Hepatic stellate cell (primary cell): Measurements from ENCODE around the gene TMEM266.
"Not testable (repeated sequence)": the region's sequence is repeated elsewhere in the genome, so short reads cannot be mapped to it uniquely, and the experiment has no call there.

Experiments
- DNase-seq: peaks from one replicate; pipeline ENCODE4 v3.0.0; 2011; ENCODE audit warnings: low spot score

Gene TMEM266

DNA sequence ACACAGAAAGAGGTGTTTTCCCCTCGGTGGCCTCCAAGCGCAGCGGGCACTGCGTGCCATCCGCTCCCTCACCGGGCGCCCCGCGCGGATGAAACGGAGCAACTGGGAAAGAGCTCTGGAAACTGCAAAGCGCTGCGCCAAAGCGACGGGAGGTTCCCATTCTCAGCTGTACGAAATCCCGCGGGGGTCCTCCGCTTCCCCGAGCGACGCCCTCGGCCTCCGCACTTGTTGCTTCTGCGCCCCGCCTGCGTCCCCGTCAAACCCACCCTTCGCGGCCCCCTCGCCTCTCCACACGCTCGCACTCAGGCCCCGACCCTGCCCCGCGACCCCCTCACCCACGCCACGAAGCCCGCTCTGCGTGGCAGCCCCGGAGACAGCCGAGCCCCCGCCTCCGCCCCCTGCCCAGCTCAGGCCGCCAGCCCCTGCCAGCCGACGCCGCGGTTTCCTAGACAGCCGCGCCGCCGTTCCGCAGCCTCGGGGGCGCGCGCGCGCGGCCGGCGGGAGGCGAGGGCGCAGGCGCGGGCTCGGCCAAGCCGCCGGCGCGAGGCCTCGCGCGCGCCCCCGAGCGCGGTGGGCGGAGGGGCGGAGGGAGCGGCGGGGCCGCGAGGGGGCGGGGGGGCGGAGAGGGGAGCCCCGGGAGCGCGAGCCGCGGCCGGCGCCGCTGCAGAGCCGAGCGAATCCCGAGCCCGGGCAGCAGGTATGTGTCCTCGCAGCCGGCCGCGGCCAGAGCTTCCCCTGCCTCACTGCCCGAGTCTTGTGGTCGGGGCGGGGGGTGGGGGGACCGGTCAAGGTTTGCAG is at the start of gene TMEM266:
TMEM266 (plus strand) TSS at position 666 of the 798 bp plus-strand sequence. CDS start 74,279 bp downstream, outside the sequence.
- peak; percentile 26 for DNase-seq

- DNase-seq: no peak
Observed at GRCh38 chr15:76010613-76011012, 49.2 kb upstream of the TMEM266 start.

DNA sequence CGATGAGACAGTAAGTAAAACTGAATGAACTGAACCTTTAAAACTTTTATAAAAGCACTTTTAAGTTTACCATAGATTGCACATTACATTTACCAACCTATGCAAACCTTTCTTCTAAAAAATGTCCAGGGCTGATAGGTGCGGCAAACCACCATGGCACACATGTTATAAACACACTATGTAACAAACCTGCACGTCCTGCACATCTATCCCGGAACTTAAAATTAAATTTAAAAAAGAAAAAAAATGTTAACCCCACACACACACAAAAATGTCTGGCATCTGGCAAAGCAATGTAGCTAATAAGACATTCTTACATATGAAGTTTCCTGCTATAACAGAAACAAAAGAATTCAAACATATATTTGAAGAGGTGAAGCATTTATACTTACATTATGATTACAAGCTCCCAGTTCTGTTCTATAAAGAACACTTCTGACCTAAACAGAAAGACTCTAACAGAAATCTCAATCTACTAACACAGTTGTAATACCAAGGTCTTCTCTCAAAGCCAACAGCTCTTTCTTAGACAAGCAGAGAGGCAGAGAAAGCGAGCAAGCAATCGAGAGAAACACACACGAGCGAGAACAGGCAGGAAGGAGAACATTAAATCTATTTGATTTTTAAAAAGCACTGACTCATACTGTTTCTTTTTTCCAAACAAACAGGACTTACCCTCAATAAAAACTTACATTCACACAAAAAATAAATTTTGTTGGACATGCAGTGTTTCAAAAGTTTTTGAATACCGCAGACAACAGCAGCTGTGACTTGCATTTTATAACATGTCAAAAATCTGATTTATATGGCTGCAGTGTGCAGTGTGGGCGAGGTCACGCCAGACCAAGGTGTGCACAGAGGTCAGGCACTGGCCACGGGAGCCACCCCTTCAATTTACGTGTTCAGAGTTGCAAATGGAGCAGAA is 47.9 kb upstream of the TMEM266 start, which contains the start of gene NRG4:
NRG4 (minus strand) TSS at position 798 of the 925 bp plus-strand sequence. CDS start 1,194 bp downstream, outside the sequence.
- no peak for DNase-seq

- not testable (repeated sequence) for DNase-seq
Observed at GRCh38 chr15:76013470-76013869, 46.3 kb upstream of the TMEM266 start.

DNA sequence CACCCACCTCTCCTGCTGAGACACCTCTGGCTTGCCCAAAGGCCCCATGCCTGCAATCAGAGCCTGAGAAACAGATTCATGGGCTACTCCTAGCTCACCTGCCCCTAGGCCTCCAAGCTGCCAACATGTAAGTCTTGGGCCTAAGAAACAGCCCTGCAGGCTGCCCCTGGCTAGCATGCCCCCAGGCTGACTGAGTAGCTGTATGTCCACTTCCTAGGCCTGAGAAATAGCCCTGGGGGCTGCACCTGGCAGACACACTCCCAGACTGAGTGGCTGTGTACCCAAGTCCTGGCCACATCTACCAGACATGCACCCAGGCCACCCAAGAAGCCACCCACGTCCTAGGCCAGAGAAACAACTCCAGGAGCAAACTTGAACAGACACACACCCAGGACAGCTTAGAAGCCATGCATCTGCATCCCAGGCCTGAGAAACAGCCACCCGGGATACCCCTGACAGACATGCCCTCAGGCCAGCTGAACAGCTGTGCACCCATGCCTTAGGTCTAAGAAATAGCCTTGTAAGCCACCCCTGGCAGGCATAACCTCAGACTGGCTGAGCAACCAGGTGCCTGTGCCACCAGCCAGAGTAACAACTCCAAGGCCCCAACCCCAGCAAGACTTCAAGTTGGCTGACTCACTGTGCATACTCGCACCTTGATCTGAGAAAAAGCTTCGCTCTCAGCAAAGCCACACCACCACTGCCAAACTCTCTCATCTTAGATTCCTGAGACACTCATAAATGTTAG is 35.6 kb upstream of the TMEM266 start:
- DNase-seq: no peak

DNA sequence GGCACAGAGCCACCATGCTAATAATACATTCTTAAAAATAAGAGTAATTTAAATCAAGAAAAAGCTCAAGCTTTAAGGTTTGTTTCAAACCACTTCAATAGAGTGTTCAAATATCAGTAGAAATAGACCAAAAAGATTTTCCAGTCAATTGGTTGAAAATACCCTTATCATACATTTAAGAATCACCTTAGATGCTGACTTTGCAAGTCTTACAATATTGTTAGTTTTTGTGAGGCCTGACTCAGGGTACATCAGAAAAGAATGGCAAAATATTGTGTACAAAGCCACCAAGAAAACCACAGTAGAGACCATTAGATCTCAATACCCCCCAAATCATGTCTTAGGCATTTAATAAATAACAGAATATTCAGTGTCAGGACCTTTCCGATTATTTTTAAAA is 27.7 kb upstream of the TMEM266 start:
- DNase-seq: no peak

DNA sequence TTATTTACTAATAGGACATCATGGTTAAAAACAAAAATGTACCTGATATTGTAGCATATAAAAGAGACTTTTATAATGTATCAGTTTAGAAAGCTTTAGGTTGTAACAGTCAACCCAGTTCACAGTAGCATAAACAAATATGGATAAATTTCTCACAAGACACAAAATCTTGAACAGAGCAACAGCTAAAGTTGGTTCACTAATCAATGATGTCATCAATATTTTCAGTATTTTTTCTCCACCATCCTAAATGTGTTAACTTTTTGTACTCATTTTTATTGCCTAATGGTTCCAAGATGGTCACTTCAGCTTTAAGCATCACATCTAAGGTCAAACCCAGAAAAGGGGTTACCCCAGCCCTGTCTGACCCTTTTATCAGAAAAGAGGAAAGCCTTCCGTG is 26.3 kb upstream of the TMEM266 start:
- DNase-seq: no peak

- no peak for DNase-seq
Observed at GRCh38 chr15:76034111-76034510, 25.7 kb upstream of the TMEM266 start.

DNA sequence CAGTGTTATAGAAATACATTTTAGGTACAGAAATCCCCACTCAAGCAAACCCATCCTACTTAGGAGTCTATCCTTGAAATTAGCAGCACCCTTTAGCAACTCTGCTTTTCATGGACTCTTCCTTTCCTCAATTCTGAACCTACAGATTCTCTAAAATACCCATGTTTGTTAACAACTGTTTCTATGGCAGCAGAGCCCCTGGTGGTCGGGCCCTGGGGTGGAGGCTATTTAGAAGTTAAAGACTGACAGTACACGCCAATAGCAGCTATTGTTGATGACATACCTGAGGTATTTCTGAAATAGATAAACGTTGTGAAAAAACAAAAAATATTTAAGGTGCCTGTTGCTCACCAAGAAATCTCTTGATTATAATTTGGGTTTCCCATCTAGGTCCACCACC is 24.2 kb upstream of the TMEM266 start:
- DNase-seq: no peak

- no peak for DNase-seq
Observed at GRCh38 chr15:76038512-76038911, 21.3 kb upstream of the TMEM266 start.

- not testable (repeated sequence) for DNase-seq
Observed at GRCh38 chr15:76054201-76054600, 5.6 kb upstream of the TMEM266 start.

DNA sequence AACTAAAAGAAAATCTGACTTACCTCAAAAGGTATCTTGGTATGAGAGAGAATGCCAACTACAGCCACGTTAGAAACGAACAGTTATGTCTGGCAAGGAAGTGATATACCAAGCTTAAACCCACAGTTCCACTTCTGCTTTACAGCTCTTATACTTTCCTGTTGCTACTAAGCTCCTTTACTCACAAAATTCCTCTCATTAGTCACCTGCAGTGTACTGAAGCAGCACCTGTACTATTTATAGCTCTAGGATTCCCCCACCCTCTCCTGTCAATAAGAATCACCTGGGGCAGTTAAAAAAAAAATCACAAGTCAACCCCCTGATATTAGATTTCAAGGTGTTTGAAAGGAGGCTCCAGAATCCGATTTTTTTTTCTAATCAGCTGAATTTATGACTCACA is 2.9 kb upstream of the TMEM266 start:
- DNase-seq: no peak

GRCh38 chr15:76057332-76058000 is 2.3 kb upstream of the TMEM266 start:
- peak; percentile 31 for DNase-seq

- no peak for DNase-seq
Observed at GRCh38 chr15:76058714-76059319, 968 bp upstream of the TMEM266 start.

DNA sequence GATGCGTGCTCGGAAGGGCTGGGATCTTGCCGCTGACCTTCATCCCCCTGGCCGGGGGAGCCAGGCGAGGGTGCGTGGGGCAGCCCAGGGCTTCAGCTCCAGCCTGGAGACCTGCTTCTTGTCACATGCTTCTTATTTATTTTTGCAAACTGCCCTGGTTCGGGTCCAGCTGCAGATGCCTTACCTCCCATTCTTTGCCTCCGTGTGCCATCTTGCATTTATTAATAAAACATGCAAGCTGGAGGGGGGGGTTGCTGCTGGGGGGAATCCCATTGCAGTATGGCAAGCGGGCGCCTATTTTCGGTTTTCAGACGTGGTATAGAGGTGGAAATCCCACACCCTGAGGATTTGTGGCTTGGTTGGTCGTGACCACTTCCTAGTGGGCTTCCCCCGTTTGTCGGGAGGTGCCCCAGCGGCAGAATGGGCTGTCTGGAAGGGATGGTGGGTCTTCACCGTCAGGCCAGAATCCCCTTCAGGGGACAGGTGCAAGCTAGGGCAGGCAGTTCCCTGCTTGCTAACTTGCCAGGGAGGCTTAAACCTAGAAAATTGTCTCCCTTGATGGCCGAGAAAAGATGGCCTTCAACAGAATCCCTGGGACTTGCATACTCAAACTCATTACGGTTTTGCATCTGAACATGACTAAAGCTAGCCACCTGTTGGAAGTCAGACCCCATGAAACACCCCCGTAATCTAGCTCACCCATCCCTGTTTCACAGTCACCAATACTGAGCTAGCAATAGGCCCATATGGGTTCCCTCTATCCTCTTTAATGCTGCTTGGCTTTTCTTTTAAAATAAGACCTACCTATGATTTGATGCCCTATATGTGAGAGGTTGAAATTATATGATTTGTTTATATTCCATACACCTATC is 569 bp downstream of the TMEM266 start:
- no peak for DNase-seq

DNA sequence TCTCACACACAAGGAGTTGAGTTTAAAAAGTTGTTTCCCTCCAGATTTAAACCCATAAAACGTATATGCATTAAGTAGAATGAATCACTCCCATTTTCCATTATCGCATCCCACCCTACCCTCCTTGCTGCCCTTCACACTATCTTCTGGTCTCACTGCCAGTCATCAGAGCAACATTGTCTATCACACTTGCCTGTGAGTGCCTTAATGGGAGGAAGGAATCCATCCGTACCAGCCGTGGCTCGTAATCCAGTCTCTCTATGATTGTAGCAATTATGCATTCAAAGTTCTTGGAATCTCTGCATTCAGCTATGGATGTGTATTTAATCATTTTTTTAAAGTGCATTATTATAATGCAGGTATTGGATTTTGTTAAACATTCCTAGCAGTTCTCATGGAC is 1.9 kb downstream of the TMEM266 start:
- DNase-seq: no peak

DNA sequence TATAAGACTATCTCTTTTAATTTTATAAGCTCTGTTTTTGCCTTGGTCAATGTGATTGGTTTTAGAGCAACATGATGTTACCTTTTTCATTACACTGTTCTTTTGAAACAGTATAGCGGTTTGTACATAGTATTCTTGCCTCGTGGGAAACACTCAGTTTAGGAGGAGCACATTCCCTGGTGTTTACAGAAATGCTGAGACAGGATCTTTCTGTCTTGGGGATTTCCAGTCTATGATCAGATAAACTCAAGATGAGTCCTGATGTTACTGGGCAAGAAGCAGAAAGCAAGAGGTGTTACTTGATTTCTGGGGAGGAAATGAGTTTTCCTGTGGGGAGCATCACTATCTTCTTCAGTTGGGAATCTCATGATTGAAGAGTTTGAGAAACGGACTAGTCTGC is 2.5 kb downstream of the TMEM266 start:
- DNase-seq: no peak

- no peak for DNase-seq
Observed at GRCh38 chr15:76064375-76064774, 4.6 kb downstream of the TMEM266 start.

DNA sequence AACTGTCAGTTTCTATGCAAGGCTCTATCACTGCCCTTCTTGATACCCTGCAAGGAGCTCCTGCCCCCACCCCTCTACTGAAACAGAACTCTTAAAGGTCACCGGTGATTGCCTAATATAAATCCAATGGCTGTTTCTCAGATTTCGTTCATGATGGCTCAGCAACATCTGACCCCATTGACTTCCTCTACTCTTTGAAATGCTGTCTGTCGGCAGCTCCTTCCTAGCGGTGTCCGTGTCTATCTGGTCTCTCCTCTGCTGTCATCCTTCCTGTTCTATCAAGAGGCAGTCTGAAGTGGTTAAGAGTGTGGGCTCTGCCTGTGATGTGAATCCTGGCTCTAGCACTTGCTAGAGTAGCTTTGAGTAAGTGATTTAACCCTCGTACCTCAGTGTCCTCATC is 5.5 kb downstream of the TMEM266 start:
- no peak for DNase-seq

- no peak for DNase-seq
Observed at GRCh38 chr15:76065793-76066192, 6.0 kb downstream of the TMEM266 start.
